PC-3 (cell line): ENCODE data around the gene PUDP. TPM values are rescaled to one million over a fixed set of nuclear protein-coding genes. Genes with fewer than 3 reads are reported as not detected.
"Not testable (repeated sequence)": the region's sequence is repeated elsewhere in the genome, so short reads cannot be mapped to it uniquely, and the experiment has no call there.

ENCODE experiments used
- ATAC-seq: fragments of 200-7000 bp; cut with Tn5 transposase; 2 replicates; pipeline ENCODE4 v1.9.1; 2020; ENCODE audit warnings: mild to moderate bottlenecking, moderate library complexity
- BruUV-seq: library from RNA; stranded (reverse); fragments of 400-500 nt; replicated peaks from 2 replicates; lab custom pipeline; 2021; lab: Mats Ljungman, UMichigan
- CTCF ChIA-PET: fragments of 300-600 bp; sonication (Branson Sonifier 250); formaldehyde crosslinking; loops from one replicate; lab custom pipeline; 2022; ENCODE audit warnings: antibody characterized with exemption; lab: Charles Lee
- POLR2A ChIA-PET: fragments of 300-600 bp; sonication (Branson Sonifier 250); formaldehyde crosslinking; loops from one replicate; lab custom pipeline; 2022; ENCODE audit warnings: antibody characterized with exemption; ENCODE audit not compliant: unreplicated experiment; lab: Charles Lee
- DNase-seq: peaks from one replicate; pipeline ENCODE4 v3.0.0-alpha.2; 2015
- H2AFZ ChIP-seq: fragments of 300-600 bp; sonication (generic); 2 replicates; pipeline ENCODE4 v1.6.0; 2016; ENCODE audit warnings: antibody characterized with exemption, low read length
- H3F3A ChIP-seq: fragments of 300-600 bp; sonication (generic); one replicate; pipeline ENCODE4 v1.6.0; 2017; ENCODE audit warnings: antibody characterized with exemption, low read length, control low read depth, mild to moderate bottlenecking; ENCODE audit not compliant: unreplicated experiment
- H3K27ac ChIP-seq: fragments of 300-600 bp; sonication (generic); 2 replicates; pipeline ENCODE4 v1.5.1; 2016; ENCODE audit warnings: mild to moderate bottlenecking, low read length
- H3K27me3 ChIP-seq: fragments of 300-600 bp; sonication (generic); 2 replicates; pipeline ENCODE4 v1.6.1; 2016; ENCODE audit warnings: low read length, mixed read lengths
- H3K36me3 ChIP-seq: fragments of 300-600 bp; sonication (generic); 2 replicates; pipeline ENCODE4 v1.6.1; 2016; ENCODE audit warnings: low read depth, mixed run types, low read length, mixed read lengths
- H3K4me1 ChIP-seq: fragments of 300-600 bp; sonication (generic); 2 replicates; pipeline ENCODE4 v1.5.1; 2016; ENCODE audit warnings: low read length; ENCODE audit not compliant: insufficient read depth
- H3K4me2 ChIP-seq: fragments of 300-600 bp; sonication (generic); 2 replicates; pipeline ENCODE4 v1.6.0; 2016; ENCODE audit warnings: low read length
- H3K4me3 ChIP-seq: fragments of 300-600 bp; sonication (generic); 2 replicates; pipeline ENCODE4 v1.5.1; 2016; ENCODE audit warnings: mild to moderate bottlenecking, low read length, mixed read lengths
- H3K79me2 ChIP-seq: fragments of 300-600 bp; sonication (generic); 2 replicates; pipeline ENCODE4 v1.6.1; 2017; ENCODE audit warnings: low read length, mixed read lengths
- H3K9ac ChIP-seq: fragments of 300-600 bp; sonication (generic); 2 replicates; pipeline ENCODE4 v1.6.0; 2016; ENCODE audit warnings: mild to moderate bottlenecking, low read length
- H3K9me2 ChIP-seq: fragments of 300-600 bp; sonication (generic); replicated peaks from 2 replicates; pipeline ENCODE4 v1.6.1; 2016; ENCODE audit warnings: mixed run types, low read length, mixed read lengths
- H3K9me3 ChIP-seq: fragments of 300-600 bp; sonication (generic); 2 replicates; pipeline ENCODE4 v1.6.1; 2016; ENCODE audit warnings: low read length, mixed read lengths
- H4K20me1 ChIP-seq: fragments of 300-600 bp; sonication (generic); 2 replicates; pipeline ENCODE4 v1.6.1; 2016; ENCODE audit warnings: low read length, mixed read lengths
- EZH2 ChIP-seq: fragments of 300-600 bp; sonication (generic); IDR thresholded peaks from one replicate; pipeline ENCODE4 v1.6.1; 2017; ENCODE audit warnings: antibody characterized with exemption, mild to moderate bottlenecking, low read length; ENCODE audit not compliant: unreplicated experiment
- EZH2phosphoT487 ChIP-seq: fragments of 300-600 bp; sonication (generic); IDR thresholded peaks from 2 replicates; pipeline ENCODE4 v1.6.1; 2018; ENCODE audit warnings: mild to moderate bottlenecking, antibody characterized with exemption, low read length, borderline replicate concordance
- intact Hi-C: fragments of 100-400 bp; cut with micrococcal nuclease; formaldehyde crosslinking; loops from 2 replicates; pipeline ENCODE4 v1.9.0; 2023
- total RNA-seq: library from RNA; depleted of rRNA; stranded (reverse); fragments of >200 nt; gene quantifications from 2 replicates; pipeline ENCODE4 v1.2.3, GENCODE V29; 2014
- TF ChIP-seq, protein P1 (sequence below): fragments of 300-600 bp; sonication (generic); conservative IDR thresholded peaks from 2 replicates; pipeline ENCODE4 v1.5.1; 2017; ENCODE audit warnings: antibody characterized with exemption, low read depth, mild to moderate bottlenecking, low read length

PUDP gene
- total RNA-seq, 1 experiment from 2014 or later: 7.6 TPM

- DNase-seq (no peak), ATAC-seq (no peak)
- H3K27me3 ChIP-seq: no peaks in the 10 kb centered on the region
- H3K4me3 ChIP-seq: no peak overlapping the region
- no peak overlapping the region for H3K9ac ChIP-seq
- H3F3A ChIP-seq: no peaks in the 10 kb centered on the region
- intact Hi-C loops: no loop called here
- no peak for TF ChIP-seq EZH2
- no peak for TF ChIP-seq EZH2phosphoT487
- TF ChIP-seq, protein P1, sequence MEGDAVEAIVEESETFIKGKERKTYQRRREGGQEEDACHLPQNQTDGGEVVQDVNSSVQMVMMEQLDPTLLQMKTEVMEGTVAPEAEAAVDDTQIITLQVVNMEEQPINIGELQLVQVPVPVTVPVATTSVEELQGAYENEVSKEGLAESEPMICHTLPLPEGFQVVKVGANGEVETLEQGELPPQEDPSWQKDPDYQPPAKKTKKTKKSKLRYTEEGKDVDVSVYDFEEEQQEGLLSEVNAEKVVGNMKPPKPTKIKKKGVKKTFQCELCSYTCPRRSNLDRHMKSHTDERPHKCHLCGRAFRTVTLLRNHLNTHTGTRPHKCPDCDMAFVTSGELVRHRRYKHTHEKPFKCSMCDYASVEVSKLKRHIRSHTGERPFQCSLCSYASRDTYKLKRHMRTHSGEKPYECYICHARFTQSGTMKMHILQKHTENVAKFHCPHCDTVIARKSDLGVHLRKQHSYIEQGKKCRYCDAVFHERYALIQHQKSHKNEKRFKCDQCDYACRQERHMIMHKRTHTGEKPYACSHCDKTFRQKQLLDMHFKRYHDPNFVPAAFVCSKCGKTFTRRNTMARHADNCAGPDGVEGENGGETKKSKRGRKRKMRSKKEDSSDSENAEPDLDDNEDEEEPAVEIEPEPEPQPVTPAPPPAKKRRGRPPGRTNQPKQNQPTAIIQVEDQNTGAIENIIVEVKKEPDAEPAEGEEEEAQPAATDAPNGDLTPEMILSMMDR: no peak
- no peaks in the 10 kb centered on the region for H3K9me2 ChIP-seq
- H3K79me2 ChIP-seq: no peaks in the 10 kb centered on the region
- H3K27ac ChIP-seq: no peak overlapping the region
- H3K4me1 ChIP-seq: no peaks in the 10 kb centered on the region
- H3K36me3 ChIP-seq: no peaks in the 10 kb centered on the region
- no peaks in the 10 kb centered on the region for H4K20me1 ChIP-seq
- no TSS peak for BruUV-seq
- H3K4me2 ChIP-seq: no peak overlapping the region
- H3K9me3 ChIP-seq: no peaks in the 10 kb centered on the region
- CTCF ChIA-PET: no interaction called here
- POLR2A ChIA-PET: no interaction called here
- H2AFZ ChIP-seq: no peak overlapping the region
These were observed 123.1 kb downstream of the PUDP start for GRCh38 chrX:7024850-7025249.

GRCh38 chrX:7022996-7023395 lies 125.0 kb downstream of the PUDP start:
- H3F3A ChIP-seq, H3K36me3 ChIP-seq, H3K27me3 ChIP-seq, ATAC-seq, H3K27ac ChIP-seq, H4K20me1 ChIP-seq, H3K4me1 ChIP-seq, intact Hi-C loops, CTCF ChIA-PET, H2AFZ ChIP-seq, POLR2A ChIA-PET, H3K4me3 ChIP-seq, H3K9me3 ChIP-seq, DNase-seq, H3K9me2 ChIP-seq, H3K4me2 ChIP-seq, BruUV-seq, H3K9ac ChIP-seq, H3K79me2 ChIP-seq: not testable (repeated sequence)

DNA sequence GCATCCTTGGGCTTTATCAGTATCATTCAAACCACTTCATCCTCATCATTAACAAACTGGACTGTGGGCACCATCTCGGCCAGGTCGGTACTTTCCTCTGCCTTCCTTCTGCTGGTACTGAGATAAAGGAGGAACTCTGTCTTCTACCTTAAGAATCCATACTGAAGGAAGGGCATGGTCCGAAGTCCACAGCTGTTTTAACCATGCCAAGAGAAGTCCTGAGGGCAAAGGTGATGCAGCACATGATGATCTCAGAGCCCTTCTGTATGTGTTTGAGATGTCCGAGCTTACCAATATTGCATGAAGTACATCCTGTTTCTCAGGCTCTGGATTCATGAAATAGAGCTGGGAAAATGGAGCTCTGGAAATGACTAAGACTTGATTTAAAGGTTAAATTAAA lies 126.0 kb downstream of the PUDP start:
- no peak overlapping the region for H3K27ac ChIP-seq
- no peak for ATAC-seq

More for the DNA sequence above, 126.0 kb downstream of the PUDP start:
- no peaks in the 10 kb centered on the region for H3K27me3 ChIP-seq
- POLR2A ChIA-PET: no interaction called here
- H4K20me1 ChIP-seq: no peaks in the 10 kb centered on the region
- no peak overlapping the region for H3K9ac ChIP-seq
- no peak overlapping the region for H2AFZ ChIP-seq
- no TSS peak for BruUV-seq
- no peaks in the 10 kb centered on the region for H3K36me3 ChIP-seq
- H3K79me2 ChIP-seq: no peaks in the 10 kb centered on the region
- H3K4me2 ChIP-seq: no peak overlapping the region
- H3K4me1 ChIP-seq: no peaks in the 10 kb centered on the region
- no peaks in the 10 kb centered on the region for H3K9me2 ChIP-seq
- CTCF ChIA-PET: no interaction called here
- no peak for TF ChIP-seq EZH2
- TF ChIP-seq, protein P1: no peak
- TF ChIP-seq EZH2phosphoT487: no peak
- intact Hi-C loops: no loop called here
- no peaks in the 10 kb centered on the region for H3F3A ChIP-seq
- no peaks in the 10 kb centered on the region for H3K9me3 ChIP-seq
- DNase-seq: no peak
- H3K4me3 ChIP-seq: no peak overlapping the region
